HG03045 (cell line): ENCODE results near the gene LRRC46.

ENCODE experiments used
- ATAC-seq: cut with Tn5 transposase; IDR thresholded peaks from one replicate; pipeline ENCODE4 v1.9.1; 2021; ENCODE audit warnings: mild to moderate bottlenecking, moderate library complexity; ENCODE audit not compliant: unreplicated experiment

The LRRC46 gene

DNA sequence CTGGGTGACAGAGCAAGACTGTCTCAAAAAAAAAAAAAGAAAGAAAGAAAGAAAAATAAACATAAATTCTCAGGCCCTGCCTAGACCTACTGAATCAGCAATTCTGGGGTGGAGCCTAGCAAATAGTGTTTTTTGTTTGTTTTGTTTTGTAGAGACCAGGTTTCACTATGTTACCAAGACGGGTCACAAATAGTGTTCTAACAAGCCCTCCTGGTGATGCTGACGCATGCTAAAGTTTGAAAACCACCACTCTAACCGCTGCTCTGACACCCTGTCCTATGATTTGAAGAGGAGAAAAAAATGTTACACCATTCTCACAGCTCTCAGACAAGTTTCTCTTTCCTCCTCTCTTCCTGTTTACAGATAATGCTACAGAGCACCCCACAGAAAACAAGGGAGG lies 1.6 kb upstream of the LRRC46 start:
- ATAC-seq, result no peak

DNA sequence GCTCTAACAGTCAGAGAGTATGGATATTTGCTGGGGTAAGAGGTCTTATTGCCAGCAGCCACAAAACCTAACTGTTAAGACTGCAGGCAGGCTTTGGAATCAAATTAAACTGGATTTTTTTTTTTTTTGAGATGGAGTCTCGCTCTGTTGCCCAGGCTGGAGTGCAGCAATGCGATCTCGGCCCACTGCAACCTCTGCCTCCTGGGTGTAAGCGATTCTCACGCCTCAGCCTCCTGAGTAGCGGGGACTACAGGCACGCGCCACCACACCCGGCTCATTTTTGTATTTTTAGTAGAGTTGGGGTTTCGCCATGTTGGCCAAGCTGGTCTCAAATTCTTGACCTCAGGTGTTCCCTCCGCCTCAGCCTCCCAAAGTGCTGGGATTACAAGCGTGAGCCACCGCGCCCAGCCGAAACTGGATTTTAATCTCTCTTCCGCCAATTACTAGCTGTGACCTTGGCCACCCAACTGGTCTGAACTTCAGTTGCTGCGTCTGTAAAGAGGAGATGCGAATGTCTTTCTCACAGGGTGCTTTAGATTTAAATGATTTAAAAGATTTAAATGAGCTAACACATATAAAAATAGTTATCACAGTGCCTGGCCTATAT lies 971 bp upstream of the LRRC46 start:
- no peak for ATAC-seq

DNA sequence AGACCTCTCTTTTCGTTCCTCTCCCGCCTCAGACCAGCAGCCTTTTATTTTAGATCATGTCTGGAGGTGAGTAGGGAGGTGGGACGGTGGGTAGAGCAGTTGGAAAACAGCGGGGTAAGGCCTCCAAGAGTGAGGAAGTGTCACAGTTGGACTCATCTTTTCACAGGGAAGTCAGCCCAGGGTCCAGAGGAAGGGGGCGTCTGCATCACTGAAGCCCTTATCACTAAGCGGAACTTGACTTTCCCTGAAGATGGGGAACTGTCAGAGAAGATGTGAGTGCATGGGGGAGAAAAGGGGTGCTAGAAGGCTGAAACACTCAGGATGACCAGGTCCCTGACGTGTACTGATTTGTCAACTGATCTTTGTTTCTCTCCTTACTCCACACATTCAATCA lies 461 bp downstream of the LRRC46 start:
- no peak for ATAC-seq

DNA sequence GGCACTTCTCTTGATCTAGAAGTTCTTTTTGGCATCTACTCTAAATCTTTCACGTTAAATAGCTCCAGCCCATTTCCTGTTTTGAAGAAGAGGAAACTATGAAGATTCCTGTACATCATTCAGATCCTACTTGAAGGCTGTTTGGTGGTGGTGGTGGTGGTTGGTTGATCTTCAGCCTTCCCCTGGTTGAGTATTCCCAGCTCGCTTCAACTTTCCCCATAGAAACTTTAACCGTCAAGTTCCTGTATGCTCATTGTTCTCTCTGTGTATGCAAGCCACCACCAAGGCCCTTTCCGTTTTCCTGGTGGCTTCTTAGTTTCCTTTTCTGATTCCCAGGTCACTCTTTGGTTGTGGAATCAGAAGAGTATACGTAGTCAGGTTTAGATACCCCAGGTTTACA lies 3.3 kb downstream of the LRRC46 start:
- no peak for ATAC-seq

DNA sequence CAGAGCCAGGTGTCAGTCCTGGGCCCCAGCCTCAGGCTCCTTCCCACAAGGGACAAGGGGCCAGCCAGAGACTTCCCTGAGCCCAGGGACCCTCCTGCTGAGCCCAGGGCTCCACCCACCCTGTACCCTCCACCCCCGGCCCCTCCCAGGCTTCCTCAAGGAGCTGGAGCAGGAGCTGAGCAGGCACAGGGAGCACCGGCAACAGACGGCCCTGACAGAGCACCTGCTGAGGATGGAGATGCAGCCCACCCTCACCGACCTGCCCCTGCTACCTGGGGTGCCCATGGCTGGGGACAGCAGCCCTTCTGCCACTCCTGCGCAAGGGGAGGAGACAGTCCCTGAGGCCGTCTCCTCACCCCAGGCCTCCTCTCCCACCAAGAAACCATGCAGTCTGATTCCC lies 5.1 kb downstream of the LRRC46 start:
- ATAC-seq, result no peak

DNA sequence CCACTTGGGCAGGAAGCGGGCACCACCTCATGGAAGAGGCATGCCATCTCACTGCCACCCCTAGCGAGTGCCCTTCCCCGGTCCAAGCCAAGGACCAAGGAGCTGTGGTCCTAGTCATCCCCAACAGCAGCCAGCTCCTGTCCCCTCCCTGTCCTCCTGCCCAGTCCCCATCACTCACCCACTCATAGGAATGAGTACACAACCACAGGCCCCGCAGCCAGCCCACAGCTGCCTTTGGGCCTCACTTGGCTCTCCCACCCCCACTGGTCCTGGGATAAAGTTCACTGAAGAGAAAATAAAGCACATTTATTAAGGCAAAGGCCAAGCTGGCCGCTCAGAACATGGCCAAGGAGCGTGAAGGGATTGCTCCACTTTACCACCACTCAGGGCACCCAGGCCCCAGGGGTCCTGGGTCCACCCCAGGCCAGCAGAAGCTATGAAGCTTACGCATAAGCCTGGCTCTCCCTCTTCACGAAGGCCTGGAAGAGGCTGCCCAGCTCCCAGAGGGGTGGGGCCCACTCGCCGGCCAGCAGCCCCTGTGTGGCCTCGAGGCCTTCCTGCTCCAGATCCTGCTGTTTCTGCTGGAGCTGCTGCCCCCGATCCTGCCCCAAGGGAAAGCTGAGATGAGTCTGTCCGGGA lies 6.0 kb downstream of the LRRC46 start:
- no peak for ATAC-seq

DNA sequence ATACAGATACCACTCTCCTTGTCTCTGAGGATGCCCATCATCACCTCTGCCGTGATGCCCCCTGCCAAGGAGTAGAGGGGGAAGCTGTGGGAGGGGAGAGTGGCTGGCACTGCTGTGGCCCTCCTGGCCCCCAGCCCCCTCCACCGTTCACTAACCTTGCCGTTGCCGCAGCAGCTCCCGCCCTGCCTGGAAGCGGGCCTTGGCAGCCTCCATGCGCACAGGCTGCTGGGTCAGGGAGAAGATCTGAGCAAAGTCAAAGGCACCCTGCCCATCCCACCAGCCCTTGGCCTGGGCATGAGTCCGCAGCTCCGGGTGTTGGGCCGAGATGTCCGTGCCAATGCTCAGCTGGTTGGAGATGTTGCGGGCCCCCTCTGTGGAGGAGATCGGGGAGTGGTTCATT lies 7.2 kb downstream of the LRRC46 start:
- ATAC-seq, result no peak

DNA sequence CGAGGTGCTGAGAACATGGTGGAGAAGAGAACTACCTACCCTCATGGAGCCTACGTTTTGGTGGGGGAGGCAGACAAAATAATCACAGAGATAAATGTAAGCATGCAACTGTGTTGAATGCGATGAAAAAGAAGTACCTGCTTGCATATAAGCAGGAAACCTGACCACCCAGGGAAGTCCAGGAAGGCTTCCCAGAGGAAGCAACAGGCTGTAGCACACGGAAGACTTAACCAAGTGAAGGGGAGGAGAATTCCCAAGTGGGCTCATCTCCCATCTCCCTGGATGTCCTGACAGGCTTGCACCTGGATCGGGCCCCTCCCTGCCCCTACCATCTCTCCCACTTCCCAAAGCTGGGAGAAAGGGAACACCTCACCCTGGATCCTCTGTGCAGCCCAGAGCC lies 7.6 kb downstream of the LRRC46 start:
- ATAC-seq, result no peak

DNA sequence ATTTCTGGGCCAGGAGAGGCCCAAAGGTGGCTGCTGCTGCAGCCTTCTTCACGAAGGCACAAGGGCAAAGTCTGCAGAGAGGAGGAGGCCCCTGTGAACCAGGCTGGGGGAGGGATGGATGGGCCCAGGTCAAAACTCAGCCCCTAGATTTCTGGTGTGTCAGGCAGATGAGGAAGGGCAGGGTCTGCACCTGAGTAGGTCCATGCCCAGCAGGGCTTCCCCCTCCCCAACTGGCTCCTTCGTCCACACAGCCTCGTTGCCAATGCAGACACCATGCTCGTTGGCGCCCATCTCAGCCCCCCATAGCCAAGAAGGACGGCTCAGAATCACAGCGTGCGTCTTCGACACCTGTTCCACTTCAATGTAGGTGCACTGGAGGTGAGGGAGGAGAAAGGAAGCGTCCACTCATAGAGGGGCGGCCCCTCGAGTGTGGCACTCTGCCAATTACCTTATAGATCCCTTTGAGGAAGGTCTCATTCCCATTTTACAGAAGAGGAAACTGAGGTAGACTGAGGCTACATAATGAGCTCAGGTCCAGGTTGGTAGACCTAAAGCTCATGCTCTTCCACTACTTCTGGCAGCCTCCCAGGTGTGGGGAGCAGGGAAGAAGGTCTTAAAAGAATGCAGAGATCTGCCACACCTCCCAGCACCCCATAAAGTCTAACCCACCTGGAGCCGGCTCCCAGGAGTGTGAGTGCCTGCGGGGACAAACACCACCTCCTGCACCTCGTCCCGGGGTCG lies 8.7 kb downstream of the LRRC46 start:
- no peak for ATAC-seq

DNA sequence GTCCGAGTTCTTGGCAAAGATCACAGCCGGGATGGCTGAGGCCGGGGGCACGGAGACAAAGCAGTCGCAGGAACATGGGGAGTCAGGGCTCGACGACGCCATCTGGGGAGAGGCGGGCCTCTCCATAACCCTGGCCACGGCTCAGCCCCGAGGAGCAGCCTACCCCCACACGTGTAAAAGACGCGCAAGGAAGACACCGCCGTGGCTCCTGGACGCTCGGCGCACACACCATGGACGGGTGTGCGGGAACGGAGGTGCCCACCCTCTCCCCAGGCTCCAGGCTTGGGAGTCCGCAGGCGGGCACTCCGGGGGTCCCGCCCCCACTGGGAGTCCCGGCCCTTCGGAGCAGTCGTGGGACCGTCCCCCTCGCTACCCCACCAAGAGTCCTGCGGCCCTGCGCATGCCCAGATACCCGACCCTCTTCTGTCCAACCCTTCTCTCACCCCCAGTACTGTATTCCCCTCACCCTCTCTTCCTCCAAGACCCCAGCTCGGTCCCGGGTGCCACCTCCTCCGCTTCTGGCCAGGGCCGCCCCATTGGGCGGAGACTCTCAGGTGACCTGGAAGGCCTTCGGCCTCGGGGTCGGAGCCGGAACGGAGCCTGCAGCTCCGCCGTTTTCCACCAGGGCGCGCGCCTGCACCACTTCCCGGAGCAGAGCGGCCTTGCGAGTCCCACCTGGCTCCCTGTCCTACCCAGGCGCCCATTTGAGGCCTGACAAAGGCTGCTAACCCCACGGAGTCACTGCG lies 9.4 kb downstream of the LRRC46 start, which contains the start of gene SCRN2:
TSS of gene SCRN2 (minus strand) at position 532 of the 746 bp plus-strand sequence. CDS start at position 102, 430 bp downstream.
- peak; percentile 86 for ATAC-seq

DNA sequence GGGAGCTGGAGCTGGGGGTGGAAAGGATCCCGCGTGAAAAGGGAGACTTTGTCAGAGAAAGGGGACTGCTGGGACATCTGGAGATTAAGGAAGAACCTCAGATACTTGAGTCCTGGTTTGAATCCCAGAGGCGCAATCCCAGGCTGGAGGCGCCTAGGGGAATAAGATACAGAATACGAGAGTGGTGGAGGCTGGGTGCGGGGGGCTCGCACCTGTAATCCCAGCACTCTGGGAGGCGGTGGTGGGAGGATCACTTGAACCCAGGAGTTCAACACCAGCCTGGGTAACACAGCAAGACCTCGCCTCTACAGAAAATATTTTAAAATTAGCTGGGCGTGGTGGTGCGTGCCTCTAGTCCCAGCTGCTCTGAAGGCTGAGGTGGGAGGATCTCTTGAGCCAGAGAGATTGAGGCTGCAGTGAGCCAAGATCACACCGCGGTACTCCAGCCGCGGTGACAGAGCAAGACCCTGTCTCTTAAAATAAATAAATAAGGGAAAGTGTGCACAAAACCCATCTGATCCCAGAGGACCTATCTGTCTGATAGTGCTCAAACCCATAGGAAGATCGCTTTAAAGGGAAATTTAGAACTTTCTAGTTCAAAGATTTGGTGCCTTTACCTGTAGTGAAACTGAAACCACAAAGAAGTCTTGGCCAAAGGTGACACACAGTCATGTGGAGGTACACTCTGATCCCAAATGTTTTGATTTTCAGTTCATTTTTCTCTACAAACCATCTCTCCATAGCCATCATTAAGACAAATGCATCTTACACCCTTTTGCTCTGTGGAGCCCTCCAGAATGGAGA lies 10.2 kb downstream of the LRRC46 start:
- ATAC-seq, result no peak

DNA sequence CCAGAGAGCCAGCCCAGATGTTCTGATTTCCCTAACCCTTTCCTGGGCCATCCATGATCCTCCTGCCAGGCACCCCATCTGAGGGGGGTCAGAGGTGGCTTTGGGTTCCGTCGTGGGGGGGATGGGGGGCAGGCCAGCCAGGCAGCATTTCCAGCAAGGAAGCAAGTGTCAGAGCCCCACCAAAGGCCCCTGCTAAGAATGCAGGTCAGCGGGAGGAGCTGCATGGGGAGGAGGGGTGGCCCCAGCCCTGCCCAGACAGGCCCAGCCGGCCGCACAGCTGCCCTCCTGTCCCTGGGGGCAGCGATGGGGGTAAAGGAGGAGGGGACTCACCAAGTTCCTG lies 11.9 kb downstream of the LRRC46 start:
- no peak for ATAC-seq

DNA sequence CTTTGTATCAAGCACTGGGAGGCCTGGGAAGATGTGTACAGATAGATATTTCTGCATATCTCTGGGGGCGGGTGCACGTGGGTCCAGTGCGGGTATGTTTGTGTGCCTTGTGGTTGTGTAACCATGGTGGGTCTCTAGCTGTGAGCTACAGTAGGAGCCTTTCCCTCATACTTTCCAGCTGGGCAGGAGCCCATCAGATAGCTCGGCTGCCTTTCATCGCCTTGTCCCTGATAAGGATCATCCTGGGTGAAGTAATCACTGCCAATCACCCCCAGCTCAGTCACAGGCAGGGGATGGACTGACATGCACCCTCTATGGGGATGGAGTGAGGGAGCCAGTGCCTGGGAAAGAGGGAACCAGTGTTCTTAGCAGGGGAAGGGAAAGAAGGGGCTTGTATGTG lies 12.8 kb downstream of the LRRC46 start:
- no peak for ATAC-seq

DNA sequence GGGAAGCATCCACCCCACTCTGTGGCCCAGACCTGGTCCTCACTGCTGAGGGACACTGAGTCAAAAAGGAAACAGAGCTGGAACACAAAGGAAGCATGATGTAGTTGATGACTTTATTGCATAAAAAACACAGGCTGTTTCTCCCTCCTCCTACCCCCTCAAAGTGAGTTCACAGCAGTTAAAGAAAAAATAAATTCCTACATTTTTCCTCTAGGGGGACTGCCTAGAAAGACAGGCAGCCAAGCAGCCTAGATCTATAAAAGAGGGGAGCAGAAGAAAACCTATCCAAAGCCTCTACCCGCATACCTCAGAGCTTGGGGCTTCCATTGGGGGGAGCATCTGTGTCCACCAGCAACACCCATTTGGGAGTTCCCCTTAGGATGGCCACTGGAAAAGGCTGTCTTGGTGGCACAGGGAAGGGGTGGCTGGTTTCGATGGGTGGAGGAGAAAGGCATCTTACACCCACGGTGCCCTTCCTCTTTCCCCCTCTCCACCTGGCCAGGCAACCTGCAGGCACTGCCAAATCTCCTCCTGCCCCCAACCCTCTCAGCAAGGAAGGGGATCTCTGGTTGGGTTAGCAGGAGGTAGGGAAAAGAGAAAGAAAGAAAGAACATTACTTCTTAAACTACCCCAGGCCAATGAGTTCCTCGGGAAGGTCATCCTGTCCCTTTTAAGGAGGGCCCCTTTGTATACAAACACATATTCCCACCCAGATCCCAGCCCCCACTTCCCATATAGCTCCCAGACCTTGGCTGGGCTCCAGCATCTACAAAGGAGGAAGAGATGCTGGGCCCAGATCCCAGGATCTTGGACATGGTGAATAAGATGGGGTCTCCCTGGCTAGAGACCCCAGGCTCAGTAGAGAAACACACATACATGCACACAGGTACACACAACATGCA lies 13.6 kb downstream of the LRRC46 start:
- ATAC-seq, result no peak

DNA sequence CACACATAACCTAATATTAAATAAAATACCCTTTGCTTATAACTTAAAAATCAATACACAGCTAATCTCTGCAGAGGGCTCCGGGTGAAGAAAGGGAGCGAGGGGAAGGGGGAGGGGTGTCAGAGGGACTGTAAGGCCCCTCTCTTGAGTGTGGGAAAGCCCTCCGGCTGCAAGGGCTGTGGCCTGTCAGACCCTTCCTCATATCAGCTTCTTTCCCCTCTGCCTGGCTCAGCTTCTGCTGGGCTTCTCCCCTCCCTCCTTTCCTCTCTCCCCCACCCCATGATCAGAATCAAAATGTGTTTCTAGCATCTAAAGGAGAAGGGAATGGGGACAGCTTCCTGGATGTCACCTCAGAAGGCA lies 14.2 kb downstream of the LRRC46 start:
- no peak for ATAC-seq

DNA sequence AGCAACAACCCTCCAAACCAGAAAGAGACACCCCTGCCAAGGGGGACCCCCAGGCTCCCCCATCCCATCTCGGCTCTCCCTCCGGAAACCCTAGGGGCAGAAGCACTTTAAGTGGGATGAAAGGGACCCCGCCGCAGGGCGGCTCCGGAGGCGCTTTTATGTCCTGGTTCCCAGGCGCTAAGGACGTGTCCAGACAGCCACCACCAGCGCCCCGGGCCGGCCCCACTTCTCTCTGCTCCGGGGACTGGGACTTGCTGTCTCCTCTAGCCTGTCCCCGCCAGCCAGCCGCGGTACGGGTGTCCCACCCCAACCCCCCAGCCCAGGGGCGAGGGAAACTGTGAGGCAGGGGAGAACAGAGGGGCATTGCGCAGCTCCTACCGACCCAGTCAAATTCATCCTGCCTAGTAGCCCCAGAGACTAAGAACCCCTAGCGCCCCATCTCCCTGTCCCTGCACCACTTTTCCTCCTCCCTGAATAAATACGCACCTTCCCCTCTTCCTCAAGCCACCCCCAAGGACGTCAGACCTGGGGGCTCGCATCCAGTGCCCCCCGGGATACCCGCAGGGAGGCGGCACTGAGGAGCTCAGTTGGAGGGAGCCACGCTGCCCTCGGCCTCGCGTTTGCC lies 15.4 kb downstream of the LRRC46 start:
- ATAC-seq, result no peak

DNA sequence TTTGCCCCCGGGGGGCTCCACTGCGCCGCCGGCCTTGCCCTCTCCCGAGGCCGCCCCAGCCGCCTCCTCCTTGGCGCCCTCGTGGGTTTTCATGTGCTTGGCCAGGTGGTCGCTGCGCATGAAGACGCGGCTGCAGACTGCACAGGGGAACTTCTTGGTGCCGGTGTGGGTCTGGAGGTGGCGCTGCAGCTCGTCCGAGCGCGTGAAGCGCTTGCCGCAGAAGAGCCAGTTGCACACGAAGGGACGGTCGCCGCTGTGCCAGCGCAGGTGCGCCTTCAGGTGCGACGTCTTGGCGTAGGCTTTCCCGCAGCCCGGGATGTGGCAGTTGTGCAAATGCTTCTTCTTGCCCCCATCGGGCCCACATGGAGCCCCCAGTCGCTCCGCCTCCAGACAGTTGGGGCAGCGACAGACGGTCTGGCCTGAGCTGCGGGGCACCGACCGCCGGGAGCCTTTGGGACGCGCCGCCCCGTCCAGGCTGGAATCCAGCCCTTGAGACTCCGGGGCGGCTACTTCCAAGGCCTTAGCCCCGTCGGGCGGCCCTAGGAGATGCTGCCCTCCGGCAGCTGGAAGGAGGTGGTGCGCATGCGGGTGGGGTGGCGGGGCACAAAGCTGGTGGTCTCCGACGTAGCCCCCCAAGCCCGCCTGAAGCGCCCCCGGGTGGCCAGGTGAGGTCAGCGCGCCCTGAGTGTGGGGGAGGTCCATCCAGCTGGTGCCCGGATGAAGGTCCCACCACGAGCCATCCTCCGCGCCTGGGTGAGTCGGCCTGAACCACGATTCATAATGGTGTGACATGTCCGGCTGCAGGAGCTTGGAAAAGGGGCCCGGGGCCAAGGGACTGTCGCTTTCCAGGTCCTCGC lies 16.1 kb downstream of the LRRC46 start:
- ATAC-seq, result no peak

DNA sequence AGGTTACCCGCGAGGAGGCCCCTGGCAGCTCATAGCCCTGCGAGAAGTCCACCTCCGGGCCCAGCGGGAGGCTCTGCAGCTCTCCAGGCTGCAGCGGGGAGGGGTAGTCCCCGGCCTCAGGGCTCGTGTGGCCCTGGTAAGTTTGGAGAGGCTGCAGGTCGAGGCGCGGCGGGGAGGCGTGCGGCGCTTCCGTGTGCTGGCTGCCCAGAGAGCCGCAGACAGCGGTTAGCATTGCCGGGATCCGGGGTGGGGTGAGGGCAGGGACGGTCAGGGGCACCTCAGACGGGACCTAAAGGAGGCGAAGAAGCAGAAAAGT lies 16.7 kb downstream of the LRRC46 start:
- no peak for ATAC-seq

DNA sequence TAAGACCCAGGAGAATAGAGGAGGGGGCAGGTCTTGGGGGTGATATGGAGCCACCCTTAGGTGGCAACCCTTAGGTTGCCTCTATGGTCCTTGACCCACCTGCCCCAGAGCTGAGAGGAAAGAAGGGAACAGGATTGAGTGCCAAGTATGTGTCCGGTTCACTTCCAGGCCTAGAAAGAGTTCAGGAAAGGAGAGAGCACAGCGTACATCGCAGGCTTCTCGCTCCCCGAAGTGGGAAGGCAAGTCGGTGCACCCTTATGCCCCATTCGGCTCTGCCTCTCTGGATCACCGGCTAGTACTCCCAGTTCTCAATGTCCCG lies 18.9 kb downstream of the LRRC46 start:
- no peak for ATAC-seq
